GM12891 (cell line): Measurements from ENCODE around the gene IRAK3.
"Not testable (repeated sequence)": the region's sequence is repeated elsewhere in the genome, so short reads cannot be mapped to it uniquely, and the experiment has no call there.

Source experiments
- DNase-seq: peaks from one replicate; pipeline ENCODE4 v3.0.0; 2011; ENCODE audit warnings: low spot score; ENCODE audit not compliant: insufficient read length
- FAIRE-seq: peaks from 2 replicates; lab custom pipeline; 2011; peaks lifted over from hg19 to GRCh38; lab: Jason Lieb, UNC
- PAX5 ChIP-seq: IDR thresholded peaks from 2 replicates; pipeline ENCODE4 v1.6.1; 2011; ENCODE audit warnings: low read length, moderate library complexity, mild to moderate bottlenecking; ENCODE audit not compliant: insufficient read depth, severe bottlenecking
- POLR2A ChIP-seq: IDR thresholded peaks from 2 replicates; pipeline ENCODE4 v1.6.1; 2011; ENCODE audit warnings: low read depth, low read length, control low read depth
- POLR2AphosphoS5 ChIP-seq: IDR thresholded peaks from 2 replicates; pipeline ENCODE4 v1.6.1; 2011; ENCODE audit warnings: low read depth, low read length, control low read depth
- POU2F2 ChIP-seq: IDR thresholded peaks from 2 replicates; pipeline ENCODE4 v1.6.1; 2011; ENCODE audit warnings: low read depth, mild to moderate bottlenecking, control low read depth, low read length, moderate library complexity
- SPI1 ChIP-seq: IDR thresholded peaks from 2 replicates; pipeline ENCODE4 v1.6.1; 2011; ENCODE audit warnings: low read depth, low read length, control low read depth
- TAF1 ChIP-seq: IDR thresholded peaks from 2 replicates; pipeline ENCODE4 v1.6.1; 2011; ENCODE audit warnings: low read depth, low read length, control low read depth

IRAK3 gene

DNA sequence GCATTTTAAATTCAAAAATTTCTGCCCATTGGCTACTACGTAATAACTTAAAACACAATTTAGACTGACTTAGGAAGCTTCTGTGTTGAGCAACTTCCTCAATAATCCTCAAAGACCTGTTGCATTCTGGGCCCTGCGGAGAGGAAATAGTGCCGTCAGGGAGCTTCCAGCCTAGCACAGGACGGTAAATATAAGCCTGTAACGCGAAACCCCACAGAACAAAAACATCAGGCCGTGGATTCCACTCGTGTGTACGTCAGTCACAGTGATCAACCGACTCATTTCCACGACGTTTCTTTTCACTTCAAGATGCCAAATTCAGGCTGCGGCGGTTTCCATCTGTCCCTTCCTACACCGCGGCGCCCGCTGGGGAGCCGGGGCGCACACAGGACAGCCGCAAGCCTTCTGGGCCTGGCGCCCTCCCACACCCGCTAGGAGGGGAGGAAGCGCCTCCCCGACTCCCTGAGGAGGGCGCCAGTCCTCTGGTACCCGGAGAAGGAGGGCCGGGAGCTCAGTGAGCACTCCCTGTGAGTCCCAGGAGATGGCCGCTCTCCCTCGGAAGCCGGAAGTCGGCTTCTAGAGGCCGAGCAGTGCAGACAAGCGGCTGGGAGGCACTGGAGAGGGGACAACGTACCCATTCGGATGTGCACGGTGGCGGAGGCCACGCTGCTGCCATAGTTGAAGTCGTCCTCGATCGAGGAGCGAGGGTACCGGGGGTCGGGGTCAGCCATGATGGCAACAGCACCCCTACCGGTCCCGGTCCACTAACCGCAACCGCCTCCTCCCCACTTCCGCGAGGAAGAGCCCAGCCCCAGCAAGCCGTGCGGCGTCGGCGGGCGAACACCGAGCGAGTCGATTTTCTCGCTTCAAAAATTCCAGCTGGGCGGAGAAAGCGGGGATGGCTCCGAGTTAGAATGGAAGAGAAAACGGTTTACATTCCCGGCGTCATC lies 19.5 kb upstream of the IRAK3 start, which contains the start of gene TMBIM4:
Gene TMBIM4 (minus strand): TSS at position 776 of the 950 bp plus-strand sequence. CDS start 45 bp downstream, at position 731.
- FAIRE-seq, result peak; percentile 90
- peak; percentile 65 for DNase-seq
- TF ChIP-seq POLR2AphosphoS5, result peak; percentile 78
- TF ChIP-seq PAX5, result peak; percentile 93
- TF ChIP-seq POU2F2, result no peak; the same call in 1 of the 2 replicates
- TF ChIP-seq TAF1, result peak; percentile 75
- peak; percentile 82 for TF ChIP-seq POLR2A
- peak; percentile 62 for TF ChIP-seq SPI1

DNA sequence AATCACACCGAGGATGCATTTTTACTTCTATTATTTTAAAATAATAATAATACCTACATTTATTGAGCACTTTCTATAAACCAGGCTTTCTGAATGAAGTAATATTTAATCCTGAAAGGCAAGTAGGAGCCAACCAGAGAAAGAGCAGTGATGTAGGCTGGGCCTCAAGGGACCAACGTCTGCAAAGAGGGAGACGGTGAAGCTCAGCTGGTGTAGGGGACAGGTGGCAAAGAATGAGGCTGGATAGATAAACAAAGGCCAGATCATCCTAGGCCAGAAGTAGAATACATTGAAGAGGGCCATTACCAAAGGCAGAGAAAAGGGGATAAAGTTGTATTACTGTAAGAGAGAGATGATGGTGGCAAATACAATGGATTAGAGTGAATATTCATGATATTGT lies 18.4 kb upstream of the IRAK3 start:
- TF ChIP-seq PAX5 (no peak), POLR2A (no peak), TAF1 (no peak), POU2F2 (no peak), POLR2AphosphoS5 (no peak), SPI1 (no peak)
- FAIRE-seq (no peak), DNase-seq (no peak)

DNA sequence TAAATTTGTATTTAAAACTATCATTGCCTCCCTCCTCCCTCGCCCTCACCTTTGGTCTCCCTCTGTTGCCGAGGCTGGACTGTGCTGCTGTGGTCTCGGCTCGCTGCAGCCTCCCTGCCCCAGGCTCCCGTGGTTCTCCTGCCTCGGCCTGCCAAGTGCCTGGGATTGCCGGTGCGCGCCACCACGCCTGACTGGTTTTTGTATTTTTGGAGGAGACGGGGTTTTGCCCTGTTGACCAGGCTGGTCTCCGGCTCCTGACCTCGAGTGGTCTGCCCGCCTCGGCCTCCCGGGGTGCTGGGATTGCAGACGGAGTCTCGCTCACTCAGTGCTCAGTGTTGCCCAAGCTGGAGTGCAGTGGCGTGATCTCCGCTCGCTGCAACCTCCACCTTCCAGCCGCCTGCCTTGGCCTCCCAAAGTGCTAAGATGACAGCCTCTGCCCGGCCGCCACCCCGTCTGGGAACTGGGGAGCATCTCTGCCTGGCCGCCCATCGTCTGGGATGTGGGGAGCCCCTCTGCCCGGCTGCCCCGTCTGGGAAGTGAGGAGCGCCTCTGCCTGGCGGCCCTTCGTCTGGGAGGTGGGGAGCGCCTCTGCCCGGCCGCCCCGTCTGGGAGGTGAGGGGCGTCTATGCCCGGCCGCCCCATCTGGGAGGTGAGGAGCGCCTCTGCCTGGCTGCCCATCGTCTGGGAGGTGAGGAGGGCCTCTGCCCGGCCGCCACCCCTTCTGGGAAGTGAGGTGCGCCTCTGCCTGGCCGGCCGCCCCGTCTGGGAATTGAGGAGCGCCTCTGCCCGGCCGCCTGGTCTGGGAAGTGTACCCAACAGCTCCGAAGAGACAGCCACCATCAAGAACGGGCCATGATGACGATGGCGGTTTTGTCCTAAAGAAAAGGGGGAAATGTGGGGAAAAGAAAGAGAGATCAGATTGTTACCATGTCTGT lies 14.4 kb upstream of the IRAK3 start:
- DNase-seq, FAIRE-seq: not testable (repeated sequence)

DNA sequence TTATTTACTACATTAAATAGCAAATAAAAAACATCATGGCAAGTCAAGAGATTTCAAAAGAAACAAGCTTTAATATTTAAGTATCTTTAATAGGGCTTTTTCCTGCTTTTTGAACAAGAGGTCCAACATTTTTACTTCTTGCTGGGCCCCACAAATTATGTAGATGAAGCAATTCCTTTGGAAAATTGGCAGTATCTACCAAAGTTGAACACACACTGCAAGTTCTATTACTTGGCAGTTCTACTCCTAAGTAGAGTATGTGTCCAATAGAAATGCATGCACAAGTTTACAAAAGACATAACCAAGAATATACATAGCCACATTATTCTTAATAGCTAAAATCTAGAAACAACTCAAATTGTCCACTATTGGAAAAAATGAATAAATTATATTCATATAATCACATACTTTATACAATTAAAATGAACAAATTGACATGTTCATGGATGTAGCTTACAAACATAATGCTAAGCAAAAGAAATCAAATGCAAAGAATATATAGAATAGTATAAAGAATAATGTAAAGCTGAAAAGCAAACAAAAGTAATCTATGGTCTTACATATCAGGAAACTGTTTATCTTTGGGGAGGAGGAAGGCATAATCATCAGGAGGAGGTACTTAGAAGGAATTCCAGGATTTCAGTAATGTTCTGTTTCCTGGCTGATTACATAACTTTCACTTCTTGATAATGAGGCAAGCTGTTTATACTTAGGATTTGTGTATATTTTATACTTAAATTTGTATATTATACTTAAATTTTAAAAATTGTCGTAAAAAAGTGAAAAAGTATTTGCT lies 12.7 kb upstream of the IRAK3 start:
- no peak for TF ChIP-seq SPI1
- no peak for TF ChIP-seq POLR2AphosphoS5
- no peak for TF ChIP-seq POU2F2
- TF ChIP-seq POLR2A, result no peak
- no peak for TF ChIP-seq TAF1
- TF ChIP-seq PAX5, result no peak
- no peak for FAIRE-seq

DNA sequence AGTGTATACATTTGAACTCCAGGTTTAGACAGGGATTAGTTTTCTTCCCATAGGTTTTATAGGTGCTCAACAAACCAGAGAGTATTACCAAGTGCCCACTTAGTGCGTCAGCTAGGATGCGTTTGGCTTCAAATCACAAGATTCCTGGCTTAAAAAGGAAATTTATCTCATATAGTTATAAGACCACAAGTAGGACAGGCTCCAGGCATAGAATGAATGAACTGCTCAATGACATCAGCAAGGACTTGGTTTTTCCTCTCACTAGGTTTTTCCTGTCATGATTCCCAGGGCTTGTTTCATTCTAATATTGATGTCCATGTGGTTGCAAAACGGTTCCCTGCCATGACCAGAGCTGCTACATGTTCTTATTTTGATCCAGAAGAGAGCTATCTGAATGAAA lies 6.1 kb upstream of the IRAK3 start:
- FAIRE-seq, result no peak
- TF ChIP-seq POLR2AphosphoS5 (no peak), POU2F2 (no peak), POLR2A (no peak), SPI1 (no peak), PAX5 (no peak), TAF1 (no peak)
- DNase-seq, result no peak

More for the DNA sequence above, 12.7 kb upstream of the IRAK3 start:
- DNase-seq, result no peak

DNA sequence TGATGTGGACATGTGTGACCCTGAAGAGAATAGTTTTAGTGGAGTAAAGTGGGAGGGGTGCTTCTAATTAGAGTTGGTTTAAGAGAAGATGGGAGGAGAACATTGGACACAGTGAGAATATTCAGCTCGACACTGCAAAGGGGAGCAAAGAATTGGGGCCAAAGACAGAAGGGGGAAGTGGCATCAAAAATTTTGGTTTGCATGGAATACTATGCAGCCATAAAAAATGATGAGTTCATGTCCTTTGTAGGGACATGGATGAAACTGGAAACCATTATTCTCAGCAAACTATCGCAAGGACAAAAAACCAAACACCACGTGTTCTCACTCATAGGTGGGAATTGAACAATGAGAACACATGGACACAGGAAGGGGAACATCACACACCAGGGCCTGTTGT lies 4.2 kb upstream of the IRAK3 start:
- not testable (repeated sequence) for FAIRE-seq

DNA sequence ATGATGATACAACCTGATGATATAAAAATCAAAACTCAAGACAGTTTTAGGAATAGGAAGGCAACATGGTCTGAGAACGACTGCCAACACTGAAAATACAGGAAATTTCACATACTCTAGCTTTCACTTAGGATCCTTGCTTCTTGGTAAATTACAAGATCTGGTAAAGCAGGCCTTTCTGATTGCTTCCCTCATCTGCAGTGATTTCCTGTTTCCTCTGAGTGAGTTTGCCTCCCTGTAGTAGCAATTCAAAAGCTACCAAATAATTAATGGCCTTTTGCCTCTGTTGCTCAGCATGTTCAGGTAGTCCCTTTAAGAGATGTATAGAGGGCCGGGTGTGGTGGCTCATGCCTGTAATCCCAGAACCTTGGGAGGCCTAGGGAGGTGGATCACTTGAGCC lies 2.0 kb upstream of the IRAK3 start:
- FAIRE-seq, result no peak
- no peak for DNase-seq
- TF ChIP-seq TAF1 (no peak), POLR2A (no peak), SPI1 (no peak), POU2F2 (no peak), POLR2AphosphoS5 (no peak), PAX5 (no peak)

More for the DNA sequence above, 4.2 kb upstream of the IRAK3 start:
- not testable (repeated sequence) for DNase-seq

DNA sequence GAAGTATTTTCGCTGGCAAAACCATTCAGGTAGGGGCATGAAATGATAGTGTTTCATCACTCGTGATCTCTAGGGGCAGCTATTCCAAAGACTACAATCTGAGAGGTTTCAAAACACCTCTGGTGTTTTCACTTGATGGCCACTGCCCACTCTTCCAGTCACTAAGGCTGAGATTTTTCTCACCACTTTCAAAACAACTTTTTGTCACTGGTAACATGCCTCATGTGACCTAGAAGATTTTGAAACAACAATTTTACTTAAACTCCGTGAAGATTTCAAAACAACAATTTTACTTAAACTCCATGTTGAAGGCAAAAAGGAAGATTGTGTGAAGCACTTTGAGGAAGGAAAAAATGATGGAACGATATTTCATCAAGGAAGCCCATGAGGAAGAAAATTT lies 1.2 kb upstream of the IRAK3 start:
- no peak for DNase-seq
- no peak for FAIRE-seq
- no peak for TF ChIP-seq TAF1
- no peak for TF ChIP-seq POLR2AphosphoS5
- no peak for TF ChIP-seq PAX5
- TF ChIP-seq POU2F2, result no peak
- no peak for TF ChIP-seq POLR2A
- no peak for TF ChIP-seq SPI1

DNA sequence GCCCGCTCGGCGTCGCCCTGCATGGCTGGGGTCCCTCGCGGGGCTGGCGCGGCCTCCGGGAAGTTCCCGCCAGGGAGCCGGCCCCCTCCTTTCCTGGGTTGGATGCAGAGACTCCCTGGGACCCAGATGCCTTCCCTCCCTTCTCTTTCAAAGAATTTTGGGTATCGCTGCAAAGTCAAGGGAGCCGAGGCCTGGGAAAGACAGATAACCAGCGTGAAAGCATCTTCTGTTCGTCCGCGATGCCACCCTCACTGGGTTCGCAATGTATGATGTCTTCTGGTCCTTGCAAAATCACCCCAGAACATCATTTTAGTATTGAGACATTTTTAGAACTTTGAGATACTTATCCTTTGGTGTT lies 451 bp downstream of the IRAK3 start:
- FAIRE-seq (peak; percentile 20), DNase-seq (no peak)
- TF ChIP-seq SPI1 (no peak), POLR2AphosphoS5 (no peak), POLR2A (no peak), PAX5 (no peak), POU2F2 (no peak), TAF1 (no peak)
